Activated T-cell treated with anti-CD3 and anti-CD28 coated beads for 4 hours (primary cell): ENCODE results near the gene TRAF2.

Experiments
- DNase-seq: peaks from one replicate; pipeline ENCODE4 v3.0.0-alpha.2; 2020

Gene TRAF2

DNA sequence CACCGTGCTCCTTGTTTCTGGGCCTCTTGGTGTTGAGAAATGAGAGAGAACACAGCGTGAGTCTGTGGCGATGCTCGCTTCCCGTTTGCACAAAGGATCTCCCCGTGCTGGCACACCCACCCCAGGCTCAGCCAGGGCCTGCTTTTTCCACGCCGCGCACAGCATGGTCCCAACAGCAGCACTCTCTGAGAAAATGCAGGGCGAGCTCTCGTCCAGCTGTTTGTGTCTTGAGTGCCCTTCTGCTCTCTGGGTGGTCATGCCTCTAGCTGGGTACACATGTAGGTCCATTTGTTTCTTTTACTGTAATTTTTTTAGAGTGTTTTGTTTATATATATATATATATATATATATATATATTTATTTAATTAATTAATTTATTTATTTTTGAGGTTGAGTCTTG lies 31.6 kb downstream of the TRAF2 start:
- no peak for DNase-seq

DNA sequence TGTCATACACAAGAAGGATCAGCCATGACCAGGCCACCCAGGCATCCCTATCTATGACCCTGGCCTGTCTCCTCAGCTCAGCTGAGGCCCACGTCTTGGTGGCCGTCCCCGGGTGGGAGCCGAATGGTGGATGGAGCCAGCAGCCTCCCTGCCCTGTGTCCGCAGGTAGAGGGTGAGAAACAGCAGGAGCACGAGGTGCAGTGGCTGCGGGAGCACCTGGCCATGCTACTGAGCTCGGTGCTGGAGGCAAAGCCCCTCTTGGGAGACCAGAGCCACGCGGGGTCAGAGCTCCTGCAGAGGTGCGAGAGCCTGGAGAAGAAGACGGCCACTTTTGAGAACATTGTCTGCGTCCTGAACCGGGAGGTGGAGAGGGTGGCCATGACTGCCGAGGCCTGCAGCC lies 33.8 kb downstream of the TRAF2 start:
- no peak for DNase-seq

DNA sequence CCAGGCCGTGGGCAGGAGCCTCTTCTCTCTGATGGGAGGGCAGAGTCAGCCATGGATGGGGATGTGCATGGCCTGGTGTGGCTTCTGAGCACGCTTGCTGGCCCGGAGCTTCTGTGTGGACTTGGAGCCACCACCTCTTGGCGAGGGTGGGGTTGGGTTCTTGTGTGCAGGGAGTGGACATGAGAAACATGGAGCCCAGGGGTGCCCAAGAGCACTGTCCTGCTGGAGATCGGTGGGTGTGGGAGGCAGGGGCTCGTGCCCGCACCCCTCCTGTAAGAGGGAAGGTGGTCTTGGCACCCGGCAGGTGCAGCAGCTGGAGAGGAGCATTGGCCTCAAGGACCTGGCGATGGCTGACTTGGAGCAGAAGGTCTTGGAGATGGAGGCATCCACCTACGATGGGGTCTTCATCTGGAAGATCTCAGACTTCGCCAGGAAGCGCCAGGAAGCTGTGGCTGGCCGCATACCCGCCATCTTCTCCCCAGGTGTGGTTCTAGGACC lies 34.5 kb downstream of the TRAF2 start:
- DNase-seq = no peak

DNA sequence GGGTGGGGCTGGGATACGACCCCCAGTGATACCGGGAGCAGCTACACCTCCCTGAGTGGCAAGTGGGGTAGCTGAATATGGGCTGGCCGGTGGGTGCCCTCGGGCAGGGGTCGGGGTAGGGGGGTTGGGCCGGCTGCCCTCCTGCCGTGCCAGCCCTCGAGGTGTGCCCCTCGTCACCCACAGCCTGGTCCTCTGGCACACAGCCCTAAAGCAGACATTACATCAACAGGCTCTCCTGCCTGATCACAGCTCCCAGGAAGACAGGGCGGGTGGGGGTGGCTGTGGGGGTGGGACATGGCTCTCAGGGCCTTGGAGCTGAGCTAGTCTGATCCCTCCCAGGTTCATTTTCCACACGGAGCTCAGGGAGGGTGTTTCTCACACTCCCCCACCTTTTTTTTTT lies 35.0 kb downstream of the TRAF2 start:
- DNase-seq = no peak

DNA sequence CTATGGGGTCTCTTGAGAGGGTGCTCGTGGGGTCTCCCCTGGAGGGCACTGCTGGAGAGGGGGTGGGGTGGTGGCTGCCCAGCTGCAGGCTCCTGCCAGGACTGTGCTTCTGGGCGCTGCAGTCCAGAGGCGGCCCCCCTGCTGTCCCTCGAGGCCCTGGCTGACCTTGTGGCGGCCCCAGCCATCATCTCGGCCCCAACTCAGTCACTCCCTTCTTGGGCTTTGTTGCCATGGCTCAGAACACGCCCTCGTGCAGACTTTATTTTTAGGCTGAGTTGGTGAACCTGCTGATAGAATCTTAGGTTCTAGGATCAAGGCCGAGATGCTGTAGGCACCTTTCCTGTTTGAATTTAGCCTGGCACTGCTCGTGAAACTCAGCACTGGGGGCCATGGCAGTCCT lies 35.4 kb downstream of the TRAF2 start:
- no peak for DNase-seq

DNA sequence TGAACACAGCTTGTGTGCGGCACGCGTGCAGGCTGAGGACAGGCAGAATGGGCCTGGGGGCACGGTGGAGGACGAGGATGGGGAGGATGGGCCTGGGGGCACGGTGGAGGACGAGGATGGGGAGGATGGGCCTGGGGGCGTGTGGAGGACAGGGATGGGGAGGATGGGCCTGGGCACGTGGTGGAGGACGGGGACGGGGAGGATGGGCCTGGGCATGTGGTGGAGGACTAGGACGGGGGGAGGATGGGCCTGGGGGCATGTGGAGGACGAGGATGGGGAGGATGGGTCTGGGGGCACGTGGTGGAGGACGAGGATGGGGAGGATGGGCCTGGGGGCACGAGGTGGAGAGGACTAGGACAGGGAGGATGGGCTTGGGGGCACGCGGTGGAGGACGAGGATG lies 36.2 kb downstream of the TRAF2 start:
- no peak for DNase-seq

DNA sequence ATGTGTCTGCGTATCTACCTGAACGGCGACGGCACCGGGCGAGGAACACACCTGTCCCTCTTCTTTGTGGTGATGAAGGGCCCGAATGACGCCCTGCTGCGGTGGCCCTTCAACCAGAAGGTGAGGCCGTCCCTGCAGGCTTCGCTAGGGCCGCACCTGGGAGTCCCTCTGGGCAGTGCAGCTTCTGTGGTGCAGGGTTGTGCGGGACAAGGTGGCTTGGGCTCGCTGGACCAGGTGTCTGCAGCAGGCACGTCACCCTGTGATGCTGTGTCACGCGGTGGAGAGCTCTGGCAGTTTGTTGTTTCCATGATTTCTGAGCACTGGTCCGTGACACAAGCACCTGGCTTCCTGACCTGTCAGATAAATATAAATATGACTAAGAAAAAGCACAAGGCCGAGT lies 37.6 kb downstream of the TRAF2 start:
- no peak for DNase-seq

DNA sequence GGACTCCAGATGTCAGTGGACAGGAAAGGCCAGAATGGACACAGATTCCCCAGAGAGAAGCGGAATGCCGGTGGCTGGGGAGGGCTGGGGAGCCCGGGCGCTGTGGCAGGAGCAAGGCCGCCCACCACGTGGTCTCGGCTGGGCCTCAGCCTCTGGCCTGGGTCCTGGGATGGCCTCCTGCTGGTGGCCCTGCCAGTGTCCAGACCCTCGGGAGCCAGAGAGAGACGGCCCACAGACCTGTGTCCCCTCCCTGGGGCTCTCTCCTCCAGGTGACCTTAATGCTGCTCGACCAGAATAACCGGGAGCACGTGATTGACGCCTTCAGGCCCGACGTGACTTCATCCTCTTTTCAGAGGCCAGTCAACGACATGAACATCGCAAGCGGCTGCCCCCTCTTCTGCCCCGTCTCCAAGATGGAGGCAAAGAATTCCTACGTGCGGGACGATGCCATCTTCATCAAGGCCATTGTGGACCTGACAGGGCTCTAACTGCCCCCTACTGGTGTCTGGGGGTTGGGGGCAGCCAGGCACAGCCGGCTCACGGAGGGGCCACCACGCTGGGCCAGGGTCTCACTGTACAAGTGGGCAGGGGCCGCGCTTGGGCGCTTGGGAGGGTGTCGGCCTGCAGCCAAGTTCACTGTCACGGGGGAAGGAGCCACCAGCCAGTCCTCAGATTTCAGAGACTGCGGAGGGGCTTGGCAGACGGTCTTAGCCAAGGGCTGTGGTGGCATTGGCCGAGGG lies 39.3 kb downstream of the TRAF2 start:
- no peak for DNase-seq

DNA sequence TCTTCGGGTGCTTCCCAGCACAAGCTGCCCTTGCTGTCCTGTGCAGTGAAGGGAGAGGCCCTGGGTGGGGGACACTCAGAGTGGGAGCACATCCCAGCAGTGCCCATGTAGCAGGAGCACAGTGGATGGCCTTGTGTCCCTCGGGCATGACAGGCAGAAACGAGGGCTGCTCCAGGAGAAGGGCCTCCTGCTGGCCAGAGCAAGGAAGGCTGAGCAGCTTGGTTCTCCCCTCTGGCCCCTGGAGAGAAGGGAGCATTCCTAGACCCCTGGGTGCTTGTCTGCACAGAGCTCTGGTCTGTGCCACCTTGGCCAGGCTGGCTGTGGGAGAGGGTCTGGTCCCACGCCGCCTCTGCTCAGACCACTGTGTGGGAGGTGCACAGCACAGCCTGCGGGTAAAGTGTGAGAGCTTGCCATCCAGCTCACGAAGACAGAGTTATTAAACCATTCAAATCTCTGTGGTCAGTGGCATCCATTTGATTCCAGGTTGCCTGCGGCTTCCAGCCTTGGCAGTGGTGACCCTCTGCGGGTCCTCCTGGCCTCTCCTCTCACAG lies 39.9 kb downstream of the TRAF2 start:
- no peak for DNase-seq

DNA sequence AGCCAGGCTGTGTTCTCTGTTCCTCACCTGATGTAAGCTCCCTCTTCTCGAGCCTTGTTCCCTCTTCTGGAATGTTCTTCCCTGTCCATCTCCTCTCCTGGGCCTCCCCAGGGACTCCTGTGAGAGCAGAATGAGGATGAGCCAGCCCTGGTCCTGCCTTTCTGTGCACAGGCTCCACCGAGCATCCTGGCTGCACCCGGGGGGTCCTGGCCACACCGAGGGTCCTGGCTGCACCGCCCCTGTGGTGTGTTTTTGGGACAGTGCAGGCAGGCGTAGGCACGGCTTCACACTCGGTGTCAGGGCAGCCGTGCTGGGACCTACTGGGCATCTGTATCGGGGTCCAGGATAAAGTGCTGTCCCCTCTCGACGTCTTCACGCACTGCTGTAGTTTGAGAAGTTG lies 40.4 kb downstream of the TRAF2 start:
- DNase-seq = no peak

DNA sequence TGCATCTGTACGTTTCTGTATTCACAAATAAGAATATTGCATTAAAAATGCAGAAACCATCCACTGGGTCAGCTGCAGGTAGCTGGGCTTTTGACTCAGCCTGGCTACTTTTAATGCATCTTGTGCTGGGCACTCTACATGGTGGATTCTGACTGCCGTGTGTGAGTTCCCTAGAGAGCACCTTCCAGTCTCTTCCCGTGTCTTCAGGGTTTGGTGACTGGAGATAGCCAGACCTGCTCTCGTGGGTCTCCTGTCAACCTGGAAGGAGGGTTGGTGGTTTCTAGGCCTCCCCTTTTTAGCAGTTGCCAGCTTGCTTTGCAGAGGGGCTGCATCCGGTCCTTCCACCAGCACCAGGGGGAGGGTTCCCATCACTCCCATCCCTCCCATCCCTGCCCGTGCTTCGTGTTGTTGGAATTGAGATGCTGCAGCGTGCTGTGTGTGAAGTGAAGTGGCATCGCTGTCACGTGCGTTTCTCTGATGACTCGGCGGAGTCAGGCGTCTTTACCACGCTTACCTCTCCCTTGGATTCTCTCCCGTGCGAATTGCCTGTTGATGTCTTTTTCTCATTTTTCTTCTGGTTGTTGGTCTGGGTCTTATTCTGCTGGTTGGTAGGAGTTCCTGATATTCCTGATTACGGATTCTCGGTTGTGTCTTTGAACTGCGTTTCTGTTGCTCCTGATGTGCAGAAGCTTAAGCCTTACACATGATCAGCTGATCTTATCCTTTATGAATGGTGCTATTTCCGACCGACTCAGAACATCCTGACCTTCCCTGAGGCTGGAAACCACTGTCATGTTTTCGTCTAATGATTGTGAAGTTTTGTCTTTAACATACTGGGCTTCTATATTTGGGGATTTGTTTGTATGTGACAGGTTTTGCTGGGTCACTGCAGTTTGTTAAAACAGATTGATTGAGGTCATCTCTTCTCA lies 41.3 kb downstream of the TRAF2 start:
- DNase-seq = no peak

DNA sequence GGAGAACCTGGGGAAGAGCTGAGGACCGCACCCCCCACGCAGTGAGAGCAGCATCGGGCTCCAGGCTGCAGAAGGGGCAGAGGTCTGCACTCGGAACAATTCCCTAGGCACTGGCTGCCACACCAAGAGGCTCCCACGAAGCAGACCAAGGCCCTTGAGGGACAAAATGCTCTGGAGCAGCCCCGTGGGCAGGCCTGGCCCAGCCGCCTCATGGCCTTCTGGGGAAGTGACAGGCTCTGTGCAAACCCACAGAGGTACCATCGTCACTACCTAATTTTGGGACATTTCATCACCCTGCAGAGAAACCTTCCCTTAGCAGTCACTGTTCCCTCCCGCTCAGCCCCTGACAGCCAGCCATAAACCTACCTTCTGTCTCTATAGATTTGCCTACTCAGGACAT lies 42.3 kb downstream of the TRAF2 start:
- no peak for DNase-seq

DNA sequence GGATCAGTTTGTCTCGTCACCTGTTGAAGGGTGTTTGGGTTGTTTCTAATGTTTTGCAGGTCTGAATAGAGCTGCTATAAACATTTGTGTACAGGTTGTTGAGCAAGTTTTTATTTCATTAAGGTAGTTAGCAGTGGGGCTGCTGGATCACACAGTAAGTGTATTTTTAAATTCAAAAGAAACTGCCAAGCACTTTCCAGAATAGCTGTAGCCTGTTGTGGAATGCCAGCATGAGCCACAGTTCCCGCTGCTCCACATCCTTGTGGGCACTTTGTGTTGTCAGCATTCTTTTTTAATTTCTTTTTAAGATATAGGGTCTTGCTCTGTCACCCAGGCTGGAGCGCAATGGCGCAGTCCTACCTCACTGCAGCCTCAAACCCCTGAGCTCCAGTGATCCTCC lies 43.7 kb downstream of the TRAF2 start:
- no peak for DNase-seq

DNA sequence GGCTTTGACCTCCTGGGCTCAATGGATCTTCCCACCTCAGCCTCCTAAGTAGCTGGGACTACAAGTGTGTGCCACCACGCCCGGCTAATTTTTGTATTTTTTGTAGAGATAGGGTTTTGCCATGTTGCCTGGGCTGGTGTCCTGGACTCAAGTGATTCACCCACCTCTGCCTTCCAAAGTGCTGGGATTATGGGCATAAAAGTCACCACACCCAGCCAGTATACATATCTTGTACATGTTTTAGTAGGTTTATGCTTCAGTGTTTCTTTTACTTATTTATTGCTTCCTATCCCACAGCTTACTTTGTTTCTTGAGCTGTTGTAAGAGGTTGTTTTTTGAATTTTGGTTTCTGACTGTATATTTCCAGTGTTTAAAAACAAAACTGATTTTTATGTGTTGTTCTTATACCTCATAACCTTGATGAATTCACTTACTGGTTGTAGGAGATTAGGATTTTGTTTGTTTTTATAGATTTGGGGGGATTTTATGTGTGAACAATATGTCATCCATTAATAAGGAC lies 45.4 kb downstream of the TRAF2 start:
- no peak for DNase-seq

DNA sequence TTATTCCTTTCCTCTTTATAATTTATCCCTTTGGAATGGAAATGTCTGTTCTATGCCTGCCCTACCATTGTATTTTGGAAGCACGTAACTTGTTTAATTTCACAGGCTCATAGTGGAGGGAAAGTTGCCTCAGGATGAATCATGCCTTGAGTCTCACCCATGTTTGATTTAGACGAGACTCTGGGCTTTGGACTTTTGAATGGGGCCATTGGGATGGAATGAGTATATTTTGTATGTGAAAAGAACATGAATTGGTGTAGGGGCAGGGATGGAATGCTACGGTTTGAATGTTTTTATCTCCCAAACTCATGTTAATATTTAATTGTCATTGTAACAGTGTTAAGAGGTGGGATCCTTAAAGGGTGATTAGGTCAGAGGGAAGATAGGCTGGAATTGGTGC lies 48.0 kb downstream of the TRAF2 start:
- DNase-seq = no peak

DNA sequence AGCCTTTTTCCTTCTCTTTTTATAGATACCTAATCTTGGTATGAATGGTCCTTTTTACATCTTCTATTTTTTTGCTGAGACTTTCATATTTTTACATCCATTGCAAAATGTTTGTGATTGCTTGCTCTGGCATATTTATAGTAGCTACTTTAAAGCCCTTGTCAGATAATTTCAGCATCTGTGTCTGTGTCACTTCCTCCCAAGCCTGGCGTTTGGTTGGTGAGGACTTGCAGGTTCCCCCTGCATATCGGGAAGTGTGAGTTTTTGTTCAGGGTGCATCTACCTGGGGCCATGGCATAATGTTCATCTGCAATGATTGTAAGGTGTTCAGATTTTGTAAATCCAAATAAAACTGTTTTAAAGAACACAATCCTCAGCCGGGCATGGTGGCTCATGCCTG lies 49.3 kb downstream of the TRAF2 start:
- DNase-seq = no peak

DNA sequence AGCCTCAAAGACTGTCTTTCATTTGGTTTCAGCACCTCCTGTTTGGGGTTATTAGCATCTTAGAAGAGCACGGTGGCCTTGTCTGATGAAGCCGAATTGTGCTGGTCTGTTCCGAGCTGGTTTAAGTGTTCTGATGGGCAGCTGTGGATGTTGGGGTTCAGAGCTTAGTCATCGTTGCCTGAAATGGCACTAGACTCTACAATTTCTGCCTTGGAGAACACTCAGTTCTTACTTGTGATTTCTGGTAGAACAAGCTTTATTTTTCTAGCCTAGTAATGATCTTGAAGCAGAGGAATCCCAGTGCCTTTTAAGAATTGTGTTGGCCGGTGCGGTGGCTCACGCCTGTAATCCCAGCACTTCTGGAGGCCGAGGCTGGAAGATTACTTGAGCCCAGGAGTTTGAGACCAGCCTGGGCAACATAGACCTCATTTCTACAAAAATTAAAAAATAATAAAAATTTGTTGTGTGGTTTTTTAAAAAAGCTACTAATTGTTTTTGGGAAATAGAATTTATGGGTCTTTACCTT lies 50.4 kb downstream of the TRAF2 start:
- no peak for DNase-seq

DNA sequence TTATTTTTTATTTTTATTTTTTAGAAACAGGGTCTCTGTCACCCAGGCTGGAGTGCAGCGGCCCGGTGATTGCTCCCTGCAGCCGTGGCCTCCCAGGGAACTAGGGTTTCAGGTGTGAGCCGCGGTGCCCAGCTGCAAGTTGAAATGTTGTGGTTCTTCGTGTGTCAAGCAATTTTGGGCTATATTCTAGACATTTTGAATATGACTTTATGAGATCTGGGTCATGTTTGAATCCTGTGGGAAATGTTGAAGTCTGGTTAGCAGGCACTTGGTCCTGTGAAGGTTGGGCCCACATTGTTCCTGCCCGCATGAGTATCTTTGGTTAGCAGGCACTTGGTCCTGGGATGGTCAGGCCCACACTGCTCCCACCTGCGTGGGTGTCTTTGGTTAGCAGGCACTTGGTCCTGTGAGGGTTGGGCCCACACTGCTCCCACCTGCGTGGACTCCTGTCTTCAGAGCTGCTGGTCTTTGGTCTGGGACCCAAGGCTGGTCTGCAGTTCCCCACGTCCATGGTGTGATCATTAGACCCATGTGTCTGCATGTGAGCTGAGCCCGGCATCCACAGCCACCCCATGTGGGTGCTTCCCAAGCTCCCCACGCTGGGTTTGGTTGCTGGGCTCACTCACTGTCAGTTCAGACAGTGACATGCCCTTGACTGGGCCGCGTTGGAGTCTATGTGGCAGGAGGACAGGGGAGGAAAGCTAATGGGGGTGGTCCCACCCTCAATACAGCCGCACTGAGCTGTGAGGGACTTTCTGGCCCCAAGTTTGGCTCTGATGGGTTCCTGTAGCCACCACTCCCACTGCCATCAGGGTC lies 51.1 kb downstream of the TRAF2 start:
- DNase-seq = no peak

DNA sequence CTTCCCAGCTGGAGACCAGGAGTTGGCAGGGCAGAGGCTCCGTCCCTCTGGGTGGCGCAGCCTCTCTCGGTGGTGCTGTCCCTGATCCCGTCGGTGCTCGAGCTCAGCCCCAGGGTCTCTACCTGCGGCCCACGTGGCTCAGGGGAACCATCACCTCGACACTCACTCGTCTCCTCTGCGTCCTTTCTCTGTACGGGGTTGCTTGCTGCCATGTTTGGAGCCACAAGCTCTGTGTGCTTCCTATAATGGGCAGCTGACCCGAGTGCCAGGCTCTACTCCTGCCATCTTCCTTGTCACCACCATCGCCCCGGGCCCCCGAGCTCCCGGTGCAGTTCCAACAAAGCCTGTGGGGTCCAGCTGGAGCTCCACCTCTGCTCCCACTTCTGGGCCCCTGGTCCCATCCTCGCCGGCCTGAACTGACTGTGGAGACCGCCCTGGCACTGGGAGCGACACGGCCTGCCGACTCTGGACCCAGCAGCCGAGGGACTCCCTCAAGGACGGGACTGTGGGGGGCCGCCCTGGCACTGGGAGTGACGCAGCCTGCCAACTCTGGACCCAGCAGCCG lies 53.2 kb downstream of the TRAF2 start:
- DNase-seq = no peak

DNA sequence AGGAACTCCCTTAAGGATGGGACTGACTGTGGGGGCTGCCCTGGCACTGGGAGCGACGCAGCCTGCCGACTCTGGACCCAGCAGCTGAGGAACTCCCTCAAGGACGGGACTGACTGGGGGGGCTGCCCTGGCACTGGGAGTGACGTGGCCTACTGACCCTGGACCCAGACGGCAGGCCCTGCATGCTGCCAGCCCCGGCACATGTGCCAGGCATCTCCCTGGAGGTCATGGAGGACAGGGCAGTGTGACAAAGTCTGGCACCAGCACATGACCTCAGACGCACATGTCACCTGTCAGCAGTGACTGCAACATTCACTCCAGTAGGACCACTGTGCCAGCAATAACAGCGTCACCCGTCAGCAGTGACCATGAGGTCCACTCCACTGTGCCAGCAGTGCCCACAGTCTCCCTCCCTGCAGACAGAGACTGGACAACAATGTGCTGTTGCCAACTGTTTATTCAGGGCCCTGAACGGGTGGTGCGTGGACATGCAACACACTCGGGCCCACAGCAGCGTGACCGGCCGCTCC lies 53.7 kb downstream of the TRAF2 start:
- no peak for DNase-seq

DNA sequence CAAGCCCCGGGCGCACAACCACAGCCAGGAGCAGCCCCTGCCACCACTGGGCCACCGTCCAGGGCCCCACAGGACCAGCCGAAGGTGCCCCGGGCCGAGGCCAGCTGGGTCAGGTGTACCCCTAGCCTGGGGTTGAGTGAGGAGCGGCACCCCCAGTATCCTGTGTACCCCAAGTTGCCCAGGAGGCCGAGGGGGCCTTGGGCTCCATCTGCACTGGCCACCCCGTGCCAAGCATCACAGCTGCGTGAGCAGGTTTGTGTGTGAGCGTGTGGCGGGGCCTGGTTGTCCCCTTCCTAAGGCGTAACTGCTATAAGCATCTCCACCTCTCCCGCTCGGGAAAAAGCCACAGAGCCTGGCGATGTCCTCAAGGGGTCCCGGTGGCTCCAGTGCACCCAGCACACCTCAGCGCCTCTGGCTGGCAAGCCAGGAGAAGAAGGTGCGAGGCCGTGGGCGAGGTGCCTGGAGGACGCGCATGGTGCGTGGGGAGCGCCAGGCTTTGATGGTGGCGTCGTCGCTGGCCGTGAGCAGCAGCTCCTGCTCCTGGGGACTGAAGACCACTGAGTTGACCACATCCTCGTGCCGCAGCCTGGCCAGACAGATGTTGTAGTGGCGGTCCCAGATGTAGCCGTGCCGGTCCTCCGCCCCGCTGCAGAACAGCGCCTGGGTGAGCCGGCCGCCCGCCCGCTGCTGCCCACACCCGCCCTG lies 54.4 kb downstream of the TRAF2 start:
- DNase-seq = no peak
